HepG2 (cell line): ENCODE results near the gene CPSF4. TPM values are rescaled to one million over a fixed set of nuclear protein-coding genes. Genes with fewer than 3 reads are reported as not detected.

Experiments used
- ATAC-seq: fragments of 200-7000 bp; cut with Tn5 transposase; 3 replicates; pipeline ENCODE4 v1.9.1; 2020; ENCODE audit warnings: mild to moderate bottlenecking, moderate library complexity
- BruUV-seq: library from RNA; stranded (reverse); fragments of 400-500 nt; replicated peaks from 2 replicates; lab custom pipeline; 2021; lab: Mats Ljungman, UMichigan
- CTCF ChIA-PET: fragments of 300-600 bp; formaldehyde crosslinking; extraction: SDS; loops from one replicate; lab custom pipeline; 2021; ENCODE audit warnings: low total read pairs, inconsistent platforms, low intra/inter-chr PET ratio; lab: Yijun Ruan, JAX
- POLR2A ChIA-PET: fragments of 350-600 bp; sonication (Branson Sonifier 250); formaldehyde crosslinking; loops from one replicate; lab custom pipeline; 2020; ENCODE audit warnings: antibody characterized with exemption, inconsistent platforms; lab: Yijun Ruan, JAX
- DNase-seq: peaks from one replicate; pipeline ENCODE4 v3.0.0-alpha.2; 2015; ENCODE audit warnings: low spot score
- FAIRE-seq: peaks from 3 replicates; lab custom pipeline; 2011; peaks lifted over from hg19 to GRCh38; lab: Jason Lieb, UNC
- H2AFZ ChIP-seq: one replicate; pipeline ENCODE4 v1.6.1; 2011; ENCODE audit warnings: low read length, inconsistent platforms
- H3K27ac ChIP-seq: fragments of 300-600 bp; 3 replicates; pipeline ENCODE4 v1.8.0; 2011; ENCODE audit warnings: mixed run types, mild to moderate bottlenecking, mixed read lengths, low read length, inconsistent platforms; ENCODE audit not compliant: insufficient read depth; ENCODE audit errors: extremely low read length
- H3K27me3 ChIP-seq, 2 experiments: fragments of 200-600 bp in 1 of 2; 2 replicates in 1 of 2; 3 replicates in 1 of 2; pipeline versions ENCODE4 v1.6.0 to v1.8.0; 2011; ENCODE audit warnings: low read length in 2 of 2, mild to moderate bottlenecking in 2 of 2, moderate library complexity in 2 of 2, inconsistent platforms in 1 of 2; ENCODE audit not compliant: insufficient read depth in 2 of 2, control insufficient read depth in 1 of 2
- H3K36me3 ChIP-seq, 2 experiments: fragments of 200-600 bp in 1 of 2; replicated peaks in 1 of 2; 2 replicates in 1 of 2; 3 replicates in 1 of 2; pipeline versions ENCODE4 v1.5.1 to v1.8.0; 2011; ENCODE audit warnings: low read length in 2 of 2, inconsistent platforms in 1 of 2; ENCODE audit not compliant: insufficient read depth in 2 of 2, control insufficient read depth in 1 of 2
- H3K4me1 ChIP-seq: 2 replicates; pipeline ENCODE4 v1.5.1; 2012; ENCODE audit warnings: low read length, inconsistent platforms; ENCODE audit not compliant: insufficient read depth
- H3K4me2 ChIP-seq: 2 replicates; pipeline ENCODE4 v1.6.0; 2011; ENCODE audit warnings: low read depth, low read length, inconsistent platforms
- H3K4me3 ChIP-seq, 3 experiments: fragments of 200-600 bp in 1 of 3; sonication (generic), shearing (Covaris generic) in 1 of 3; replicated peaks in 1 of 3; 2 replicates each; pipeline ENCODE4 v1.5.1; 2011 to 2016; ENCODE audit warnings: low read length in 3 of 3, inconsistent platforms in 2 of 3, low read depth in 2 of 3, mild to moderate bottlenecking in 2 of 3, control low read depth in 1 of 3, mixed read lengths in 1 of 3; ENCODE audit not compliant: insufficient read depth in 1 of 3
- H3K79me2 ChIP-seq: one replicate; pipeline ENCODE4 v1.6.1; 2011; ENCODE audit warnings: low read length, inconsistent platforms; ENCODE audit not compliant: insufficient read depth
- H3K9ac ChIP-seq: 2 replicates; pipeline ENCODE4 v1.6.0; 2011; ENCODE audit warnings: mild to moderate bottlenecking, low read depth, low read length, inconsistent platforms; ENCODE audit not compliant: insufficient read depth
- H3K9me3 ChIP-seq: 2 replicates; pipeline ENCODE4 v1.5.1; 2012; ENCODE audit warnings: mild to moderate bottlenecking, low read length
- H4K20me1 ChIP-seq: 2 replicates; pipeline ENCODE4 v1.6.0; 2011; ENCODE audit warnings: inconsistent platforms, mild to moderate bottlenecking, low read length, moderate library complexity; ENCODE audit not compliant: insufficient read depth
- AGO2 ChIP-seq: fragments of 200-400 bp; formaldehyde crosslinking; optimal IDR thresholded peaks from 2 replicates; pipeline ENCODE3; 2017; ENCODE audit warnings: mild to moderate bottlenecking, low read depth, low read length, moderate library complexity
- ATF7 ChIP-seq, 2 experiments: fragments of 450-650 bp in 1 of 2; sonication (generic) in 1 of 2; formaldehyde crosslinking in 1 of 2; IDR thresholded peaks; 2 replicates each; pipeline versions ENCODE4 v1.4.0 to v1.6.1; 2016 to 2020; ENCODE audit warnings: antibody characterized with exemption in 1 of 2, mild to moderate bottlenecking in 1 of 2, missing genetic modification reagents in 1 of 2
- BCL6 ChIP-seq: IDR thresholded peaks from 2 replicates; pipeline ENCODE4 v1.6.1; 2016; ENCODE audit warnings: missing genetic modification reagents, missing compliant biosample characterization
- RBFOX2 ChIP-seq: fragments of 200-400 bp; formaldehyde crosslinking; IDR thresholded peaks from 2 replicates; pipeline ENCODE4 v1.6.1; 2017; ENCODE audit warnings: low read depth, mild to moderate bottlenecking, low read length
- ZNF646 ChIP-seq: sonication (generic); formaldehyde crosslinking; IDR thresholded peaks from 2 replicates; pipeline ENCODE4 v1.9.0; 2021; ENCODE audit warnings: mild to moderate bottlenecking, missing genetic modification reagents
- ZNF883 ChIP-seq: sonication (generic); formaldehyde crosslinking; IDR thresholded peaks from 2 replicates; pipeline ENCODE4 v1.5.1; 2020; ENCODE audit warnings: mild to moderate bottlenecking, missing genetic modification reagents; ENCODE audit errors: not compliant biosample characterization
- WGBS: methylation state at CpG from one replicate; pipeline ENCODE4 v1.1.6; 2017; ENCODE audit warnings: low lambda C conversion rate; 5-methylcytosine and 5-hydroxymethylcytosine counted together
- in situ Hi-C: cut with HindIII; loops from 2 replicates; pipeline ENCODE4 v1.10.0; 2017; ENCODE audit warnings: low pct_unique_long_range_greater_than_20kb; ENCODE audit not compliant: extremely low pct_ligation_motif_present
- intact Hi-C: fragments of 100-400 bp; cut with micrococcal nuclease; formaldehyde crosslinking; loops from one replicate; pipeline ENCODE4 v1.10.0; 2022; ENCODE audit not compliant: unreplicated experiment
- polyA plus RNA-seq, 8 experiments: library from polyadenylated mRNA; depleted of rRNA in 3 of 8; stranded (reverse) in 7 of 8; unstranded in 1 of 8; fragments of >200 nt; fragmentation: Illumina TruSeq in 4 of 8; extraction: Trizol in 4 of 8; gene quantifications; 2 replicates each; pipeline versions ENCODE4 v1.2.1 to v1.2.3, GENCODE V29; 2011 to 2016; ENCODE audit warnings: low read depth in 4 of 8, missing spikeins in 1 of 8, mixed read lengths in 1 of 8; ENCODE audit not compliant: insufficient read depth in 1 of 8
- total RNA-seq, 5 experiments: library from RNA; depleted of rRNA; stranded (reverse); fragments of >200 nt; fragmentation: Illumina TruSeq; extraction: Trizol; gene quantifications; 2 replicates each; pipeline ENCODE4 v1.2.3, GENCODE V29; 2016; ENCODE audit warnings: low read depth in 1 of 5
- TF ChIP-seq, protein P1 (sequence below): sonication (generic); formaldehyde crosslinking; IDR thresholded peaks from 2 replicates; pipeline ENCODE4 v1.5.0; 2020; ENCODE audit warnings: missing genetic modification reagents, mild to moderate bottlenecking, borderline replicate concordance
- TF ChIP-seq, protein P2 (sequence below): sonication (generic); formaldehyde crosslinking; IDR thresholded peaks from 2 replicates; pipeline ENCODE4 v1.4.0; 2020; ENCODE audit warnings: mild to moderate bottlenecking, missing genetic modification reagents, borderline replicate concordance

CPSF4 gene
- total and polyA plus RNA-seq, 2 of the 13 experiments (the other 11 are each of a cell fraction or from before 2014, with no cell fraction given) = 34.1 to 49.6 TPM

- no peak for TF ChIP-seq ZNF646 (CRISPR knock-in tag)
- TF ChIP-seq AGO2 = peak; percentile 40
- no peak for TF ChIP-seq ZNF883
- no peak for TF ChIP-seq ATF7 (IDR thresholded peaks at IDR 0.05)
- no peak for TF ChIP-seq ATF7 (CRISPR knock-in tag; IDR thresholded peaks at IDR 0.05)
Observed at GRCh38 chr7:99452541-99452940, 13.8 kb downstream of the CPSF4 start (continued).

- in situ Hi-C loops = no loop called here
- TF ChIP-seq, protein P1, sequence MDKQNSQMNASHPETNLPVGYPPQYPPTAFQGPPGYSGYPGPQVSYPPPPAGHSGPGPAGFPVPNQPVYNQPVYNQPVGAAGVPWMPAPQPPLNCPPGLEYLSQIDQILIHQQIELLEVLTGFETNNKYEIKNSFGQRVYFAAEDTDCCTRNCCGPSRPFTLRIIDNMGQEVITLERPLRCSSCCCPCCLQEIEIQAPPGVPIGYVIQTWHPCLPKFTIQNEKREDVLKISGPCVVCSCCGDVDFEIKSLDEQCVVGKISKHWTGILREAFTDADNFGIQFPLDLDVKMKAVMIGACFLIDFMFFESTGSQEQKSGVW = no peak
- TF ChIP-seq, protein P2, sequence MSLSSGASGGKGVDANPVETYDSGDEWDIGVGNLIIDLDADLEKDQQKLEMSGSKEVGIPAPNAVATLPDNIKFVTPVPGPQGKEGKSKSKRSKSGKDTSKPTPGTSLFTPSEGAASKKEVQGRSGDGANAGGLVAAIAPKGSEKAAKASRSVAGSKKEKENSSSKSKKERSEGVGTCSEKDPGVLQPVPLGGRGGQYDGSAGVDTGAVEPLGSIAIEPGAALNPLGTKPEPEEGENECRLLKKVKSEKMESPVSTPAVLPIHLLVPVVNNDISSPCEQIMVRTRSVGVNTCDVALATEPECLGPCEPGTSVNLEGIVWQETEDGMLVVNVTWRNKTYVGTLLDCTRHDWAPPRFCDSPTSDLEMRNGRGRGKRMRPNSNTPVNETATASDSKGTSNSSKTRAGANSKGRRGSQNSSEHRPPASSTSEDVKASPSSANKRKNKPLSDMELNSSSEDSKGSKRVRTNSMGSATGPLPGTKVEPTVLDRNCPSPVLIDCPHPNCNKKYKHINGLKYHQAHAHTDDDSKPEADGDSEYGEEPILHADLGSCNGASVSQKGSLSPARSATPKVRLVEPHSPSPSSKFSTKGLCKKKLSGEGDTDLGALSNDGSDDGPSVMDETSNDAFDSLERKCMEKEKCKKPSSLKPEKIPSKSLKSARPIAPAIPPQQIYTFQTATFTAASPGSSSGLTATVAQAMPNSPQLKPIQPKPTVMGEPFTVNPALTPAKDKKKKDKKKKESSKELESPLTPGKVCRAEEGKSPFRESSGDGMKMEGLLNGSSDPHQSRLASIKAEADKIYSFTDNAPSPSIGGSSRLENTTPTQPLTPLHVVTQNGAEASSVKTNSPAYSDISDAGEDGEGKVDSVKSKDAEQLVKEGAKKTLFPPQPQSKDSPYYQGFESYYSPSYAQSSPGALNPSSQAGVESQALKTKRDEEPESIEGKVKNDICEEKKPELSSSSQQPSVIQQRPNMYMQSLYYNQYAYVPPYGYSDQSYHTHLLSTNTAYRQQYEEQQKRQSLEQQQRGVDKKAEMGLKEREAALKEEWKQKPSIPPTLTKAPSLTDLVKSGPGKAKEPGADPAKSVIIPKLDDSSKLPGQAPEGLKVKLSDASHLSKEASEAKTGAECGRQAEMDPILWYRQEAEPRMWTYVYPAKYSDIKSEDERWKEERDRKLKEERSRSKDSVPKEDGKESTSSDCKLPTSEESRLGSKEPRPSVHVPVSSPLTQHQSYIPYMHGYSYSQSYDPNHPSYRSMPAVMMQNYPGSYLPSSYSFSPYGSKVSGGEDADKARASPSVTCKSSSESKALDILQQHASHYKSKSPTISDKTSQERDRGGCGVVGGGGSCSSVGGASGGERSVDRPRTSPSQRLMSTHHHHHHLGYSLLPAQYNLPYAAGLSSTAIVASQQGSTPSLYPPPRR = no peak
- TF ChIP-seq RBFOX2 (0 out of 2 replicates have a peak, but pooled peaks have one; percentile 31), BCL6 (CRISPR knock-in tag) (no peak), AGO2 (peak; percentile 55)
Observed at GRCh38 chr7:99453105-99453504, 14.4 kb downstream of the CPSF4 start.

More at GRCh38 chr7:99453105-99453504, 14.4 kb downstream of the CPSF4 start:
- Histone ChIP-seq H3K4me3 (no peak overlapping the region), H4K20me1 (peaks cover 11% of the 10 kb centered on the region), H3K4me1 (no peaks in the 10 kb centered on the region), H3K27me3 (no peaks in the 10 kb centered on the region), H3K79me2 (peaks cover under 1% of the 10 kb centered on the region), H3K9me3 (no peaks in the 10 kb centered on the region), H3K36me3 (peaks cover 35 to 96% of the 10 kb centered on the region in 2 experiments), H3K4me2 (no peak overlapping the region), H3K9ac (no peak overlapping the region), H3K27ac (no peak overlapping the region), H2AFZ (no peak overlapping the region)
- ChIA-PET POLR2A (no interaction called here), CTCF (no interaction called here)
- WGBS = 98% methylated on average over 10 of the region's 11 CpGs
- intact Hi-C loops = no loop called here
- no TSS peak for BruUV-seq
- FAIRE-seq (no peak), ATAC-seq (no peak), DNase-seq (no peak)
